Suprapubic skin (tissue), 4 donors: ENCODE data around the gene USF1. TPM values are rescaled to one million over a fixed set of nuclear protein-coding genes. Genes with fewer than 3 reads are reported as not detected.
"Not testable (repeated sequence)": the region's sequence is repeated elsewhere in the genome, so short reads cannot be mapped to it uniquely, and the experiment has no call there.

Experiments
- DNase-seq, 2 donors: peaks; one replicate each; pipeline ENCODE4 v3.0.0-alpha.2; 2019; ENCODE audit warnings: low spot score in 2 of 2
- H3K27ac ChIP-seq: fragments of 200-600 bp; sonication (generic); one replicate; pipeline ENCODE4 v1.5.1; 2019
- H3K27me3 ChIP-seq: fragments of 200-600 bp; sonication (generic); one replicate; pipeline ENCODE4 v1.5.1; 2019
- H3K36me3 ChIP-seq: fragments of 200-600 bp; sonication (generic); one replicate; pipeline ENCODE4 v1.5.1; 2019
- H3K4me1 ChIP-seq: fragments of 200-600 bp; sonication (generic); one replicate; pipeline ENCODE4 v1.5.1; 2019
- H3K4me3 ChIP-seq: fragments of 200-600 bp; sonication (generic); one replicate; pipeline ENCODE4 v1.5.1; 2019; ENCODE audit warnings: mild to moderate bottlenecking
- H3K9me3 ChIP-seq: fragments of 200-600 bp; sonication (generic); one replicate; pipeline ENCODE4 v1.5.1; 2019
- CTCF ChIP-seq, 2 donors: fragments of 200-600 bp in 1 of 2; fragments of 450-650 bp in 1 of 2; sonication (generic) in 1 of 2; IDR thresholded peaks; one replicate each; pipeline ENCODE4 v1.5.1; 2016 to 2019; ENCODE audit warnings: antibody characterized with exemption in 2 of 2, mild to moderate bottlenecking in 1 of 2, moderate library complexity in 1 of 2
- EP300 ChIP-seq: sonication (generic); formaldehyde crosslinking; IDR thresholded peaks from one replicate; pipeline ENCODE4 v1.6.1; 2017; ENCODE audit warnings: antibody characterized with exemption
- POLR2A ChIP-seq, 2 donors: fragments of 450-650 bp; IDR thresholded peaks; one replicate each; pipeline ENCODE4 v1.6.1; 2017; ENCODE audit warnings: antibody characterized with exemption in 2 of 2, mild to moderate bottlenecking in 2 of 2, moderate library complexity in 2 of 2
- POLR2AphosphoS5 ChIP-seq, 3 donors: sonication (generic); formaldehyde crosslinking; IDR thresholded peaks; one replicate each; pipeline ENCODE4 v1.6.1; 2017; ENCODE audit warnings: antibody characterized with exemption in 3 of 3
- WGBS: methylation state at CpG from one replicate; pipeline ENCODE4 v1.1.5; 2018; 5-methylcytosine and 5-hydroxymethylcytosine counted together
- total RNA-seq, 4 donors: library from RNA; depleted of rRNA; stranded (reverse); fragments of >200 nt; gene quantifications; one replicate each; pipeline ENCODE4 v1.1.0, GENCODE V29; 2016

The USF1 gene
- total RNA-seq, 4 donors from 2014 or later: 33.9 to 88.7 (median 43.7) TPM

GRCh38 chr1:161018631-161018930 lies 27.2 kb downstream of the USF1 start:
- H3K27me3 ChIP-seq: no peaks in the 10 kb centered on the region
- peaks cover 62% of the 10 kb centered on the region for H3K4me1 ChIP-seq
- DNase-seq: peak in 1 of 2 donors; percentile 27
- no peaks in the 10 kb centered on the region for H3K36me3 ChIP-seq
- H3K27ac ChIP-seq: peak overlapping the region; percentile 95
- H3K9me3 ChIP-seq: no peaks in the 10 kb centered on the region
- WGBS: 94% methylated on average over 1 of the region's 1 CpG
- peak overlapping the region; percentile 70 for H3K4me3 ChIP-seq
- TF ChIP-seq CTCF (IDR thresholded peaks at IDR 0.05) (no peak), POLR2AphosphoS5 (IDR thresholded peaks at IDR 0.05) (no peak), POLR2A (IDR thresholded peaks at IDR 0.05) (no peak), EP300 (no peak)

- no peak for TF ChIP-seq POLR2A (IDR thresholded peaks at IDR 0.05)
- no peak for TF ChIP-seq POLR2AphosphoS5 (IDR thresholded peaks at IDR 0.05)
- TF ChIP-seq EP300: no peak
- no peak for TF ChIP-seq CTCF (IDR thresholded peaks at IDR 0.05)
- WGBS: 76% methylated on average over 5 of the region's 5 CpGs
Observed at GRCh38 chr1:161017756-161018630, 27.8 kb downstream of the USF1 start.

GRCh38 chr1:161017181-161017580 lies 28.6 kb downstream of the USF1 start:
- not testable (repeated sequence) for H3K36me3 ChIP-seq, DNase-seq, H3K27me3 ChIP-seq, H3K4me3 ChIP-seq, H3K9me3 ChIP-seq
- WGBS: 51% methylated on average over 7 of the region's 7 CpGs
- H3K4me1 ChIP-seq: peaks cover 75% of the 10 kb centered on the region
- peak overlapping the region; percentile 95 for H3K27ac ChIP-seq

More at GRCh38 chr1:161017756-161018630, 27.8 kb downstream of the USF1 start:
- Histone ChIP-seq H3K36me3 (no peaks in the 10 kb centered on the region), H3K4me1 (peaks cover 68% of the 10 kb centered on the region), H3K27me3 (no peaks in the 10 kb centered on the region), H3K27ac (peak overlapping the region; percentile 95), H3K4me3 (peak overlapping the region; percentile 70), H3K9me3 (no peaks in the 10 kb centered on the region)
- DNase-seq: peak in 1 of 2 donors; percentile 4

- DNase-seq, H3K4me3 ChIP-seq, H3K36me3 ChIP-seq, H3K9me3 ChIP-seq, H3K27me3 ChIP-seq: not testable (repeated sequence)
- 18% methylated on average over 1 of the region's 1 CpG for WGBS
- H3K4me1 ChIP-seq: peaks cover 76% of the 10 kb centered on the region
- peak overlapping the region; percentile 77 for H3K27ac ChIP-seq
Observed at GRCh38 chr1:161016683-161017082, 29.1 kb downstream of the USF1 start.

GRCh38 chr1:161013488-161014230 lies 32.1 kb downstream of the USF1 start:
- H3K9me3 ChIP-seq: no peaks in the 10 kb centered on the region
- H3K4me1 ChIP-seq: peaks cover 71% of the 10 kb centered on the region
- H3K27ac ChIP-seq: peak overlapping the region; percentile 89
- no peak for TF ChIP-seq CTCF (IDR thresholded peaks at IDR 0.05)
- no peak for TF ChIP-seq EP300
- peak in 1 of 2 donors; percentile 7 for TF ChIP-seq POLR2A (IDR thresholded peaks at IDR 0.05)
- peak in 2 of 3 donors; percentile 74 to 75 for TF ChIP-seq POLR2AphosphoS5 (IDR thresholded peaks at IDR 0.05)
- 22% methylated on average over 15 of the region's 15 CpGs for WGBS
- H3K36me3 ChIP-seq: no peaks in the 10 kb centered on the region
- H3K27me3 ChIP-seq: no peaks in the 10 kb centered on the region
- peak overlapping the region; percentile 30 for H3K4me3 ChIP-seq
- DNase-seq: peak; percentile 88 to 90

- DNase-seq: no peak
- Histone ChIP-seq H3K27me3 (no peaks in the 10 kb centered on the region), H3K27ac (peak overlapping the region; percentile 89), H3K4me1 (peaks cover 66% of the 10 kb centered on the region), H3K9me3 (no peaks in the 10 kb centered on the region), H3K4me3 (peak overlapping the region; percentile 30), H3K36me3 (no peaks in the 10 kb centered on the region)
- TF ChIP-seq CTCF (IDR thresholded peaks at IDR 0.05) (no peak), POLR2A (IDR thresholded peaks at IDR 0.05) (no peak), POLR2AphosphoS5 (IDR thresholded peaks at IDR 0.05) (no peak), EP300 (no peak)
Observed at GRCh38 chr1:161013131-161013487, 32.7 kb downstream of the USF1 start.
